Medulla oblongata (tissue), 1 donor: Measurements from ENCODE around the gene TXNRD3.
A peak's percentile ranks its signal among the peaks of the same experiment; 100 is the strongest.

ENCODE experiments used
- DNase-seq: peaks from one replicate; pipeline ENCODE4 v3.0.0-alpha.2; 2015; ENCODE audit errors: extremely low spot score

TXNRD3 gene

GRCh38 chr3:126654571-126655383 is at the start of gene TXNRD3:
TXNRD3 (minus strand) TSS chr3:126655124.
- peak; percentile 77 for DNase-seq

GRCh38 chr3:126703512-126704493 is 48.9 kb upstream of the TXNRD3 start, which contains the start of gene CHCHD6:
CHCHD6 (plus strand) TSS chr3:126704240; CDS start chr3:126704313, 73 bp downstream.
- peak; percentile 96 for DNase-seq

- no peak for DNase-seq
These were observed 44.1 kb upstream of the TXNRD3 start for GRCh38 chr3:126699011-126699410.

GRCh38 chr3:126696701-126697267 is 41.9 kb upstream of the TXNRD3 start:
- no peak for DNase-seq

GRCh38 chr3:126693921-126694320 is 39.0 kb upstream of the TXNRD3 start:
- DNase-seq: no peak

- DNase-seq: no peak
These were observed 37.9 kb upstream of the TXNRD3 start for GRCh38 chr3:126692858-126693257.

GRCh38 chr3:126691765-126692164 is 36.8 kb upstream of the TXNRD3 start:
- DNase-seq: no peak

GRCh38 chr3:126685493-126685892 is 30.6 kb upstream of the TXNRD3 start:
- no peak for DNase-seq

GRCh38 chr3:126685021-126685420 is 30.1 kb upstream of the TXNRD3 start:
- DNase-seq: no peak

GRCh38 chr3:126684218-126684751 is 29.4 kb upstream of the TXNRD3 start:
- no peak for DNase-seq

- DNase-seq: no peak
These were observed 28.1 kb upstream of the TXNRD3 start for GRCh38 chr3:126683069-126683468.

- no peak for DNase-seq
These were observed 27.1 kb upstream of the TXNRD3 start for GRCh38 chr3:126682009-126682408.

- no peak for DNase-seq
These were observed 25.7 kb upstream of the TXNRD3 start for GRCh38 chr3:126680667-126681055.

- DNase-seq: no peak
These were observed 25.1 kb upstream of the TXNRD3 start for GRCh38 chr3:126679831-126680666.

GRCh38 chr3:126679318-126679751 is 24.4 kb upstream of the TXNRD3 start:
- peak; percentile 81 for DNase-seq

GRCh38 chr3:126678693-126679317 is 23.9 kb upstream of the TXNRD3 start:
- DNase-seq: no peak

- no peak for DNase-seq
These were observed 23.1 kb upstream of the TXNRD3 start for GRCh38 chr3:126677862-126678503.

- no peak for DNase-seq
These were observed 22.2 kb upstream of the TXNRD3 start for GRCh38 chr3:126676919-126677705.

GRCh38 chr3:126672741-126673140 is 17.8 kb upstream of the TXNRD3 start:
- DNase-seq: no peak
